Suprapubic skin (tissue), 3 donors: ENCODE results near the gene RALGPS1.

Experiments
- EP300 ChIP-seq: sonication (generic); formaldehyde crosslinking; IDR thresholded peaks from one replicate; pipeline ENCODE4 v1.6.1; 2017; ENCODE audit warnings: antibody characterized with exemption
- POLR2A ChIP-seq, 2 donors: fragments of 450-650 bp; IDR thresholded peaks; one replicate each; pipeline ENCODE4 v1.6.1; 2017; ENCODE audit warnings: antibody characterized with exemption in 2 of 2, mild to moderate bottlenecking in 2 of 2, moderate library complexity in 2 of 2
- TF ChIP-seq, protein P1 (sequence below), 2 donors: fragments of 200-600 bp in 1 of 2; fragments of 450-650 bp in 1 of 2; sonication (generic) in 1 of 2; IDR thresholded peaks; one replicate each; pipeline ENCODE4 v1.5.1; 2016 to 2019; ENCODE audit warnings: antibody characterized with exemption in 2 of 2, mild to moderate bottlenecking in 1 of 2, moderate library complexity in 1 of 2

GRCh38 chr9:127008076-127008475, 93.5 kb downstream of the RALGPS1 start:
- TF ChIP-seq, protein P1, sequence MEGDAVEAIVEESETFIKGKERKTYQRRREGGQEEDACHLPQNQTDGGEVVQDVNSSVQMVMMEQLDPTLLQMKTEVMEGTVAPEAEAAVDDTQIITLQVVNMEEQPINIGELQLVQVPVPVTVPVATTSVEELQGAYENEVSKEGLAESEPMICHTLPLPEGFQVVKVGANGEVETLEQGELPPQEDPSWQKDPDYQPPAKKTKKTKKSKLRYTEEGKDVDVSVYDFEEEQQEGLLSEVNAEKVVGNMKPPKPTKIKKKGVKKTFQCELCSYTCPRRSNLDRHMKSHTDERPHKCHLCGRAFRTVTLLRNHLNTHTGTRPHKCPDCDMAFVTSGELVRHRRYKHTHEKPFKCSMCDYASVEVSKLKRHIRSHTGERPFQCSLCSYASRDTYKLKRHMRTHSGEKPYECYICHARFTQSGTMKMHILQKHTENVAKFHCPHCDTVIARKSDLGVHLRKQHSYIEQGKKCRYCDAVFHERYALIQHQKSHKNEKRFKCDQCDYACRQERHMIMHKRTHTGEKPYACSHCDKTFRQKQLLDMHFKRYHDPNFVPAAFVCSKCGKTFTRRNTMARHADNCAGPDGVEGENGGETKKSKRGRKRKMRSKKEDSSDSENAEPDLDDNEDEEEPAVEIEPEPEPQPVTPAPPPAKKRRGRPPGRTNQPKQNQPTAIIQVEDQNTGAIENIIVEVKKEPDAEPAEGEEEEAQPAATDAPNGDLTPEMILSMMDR (IDR thresholded peaks at IDR 0.05), result no peak
- TF ChIP-seq EP300, result no peak
- TF ChIP-seq POLR2A (IDR thresholded peaks at IDR 0.05), result no peak
